Metanephros (tissue), 1 donor: Measurements from ENCODE around the gene FN1. TPM values are rescaled to one million over a fixed set of nuclear protein-coding genes. Genes with fewer than 3 reads are reported as not detected.

Source experiments
- total RNA-seq: library from RNA; depleted of rRNA; stranded (reverse); fragments of >200 nt; gene quantifications from one replicate; pipeline ENCODE4 v1.2.3, GENCODE V29; 2014

The FN1 gene
- total RNA-seq = 699 TPM

GRCh38 chr2:215435870-215436704 is at the start of gene FN1:
Gene FN1 (minus strand): TSS chr2:215436068. CDS start chr2:215435802, 266 bp downstream.

GRCh38 chr2:215311625-215312396 is 124.1 kb downstream of the FN1 start, which contains the start of gene ATIC:
Gene ATIC (plus strand): TSS chr2:215312059. CDS start chr2:215312143, 84 bp downstream.

Other genes starting within 250 kb of the FN1 start
- 46.4 TPM for gene ATIC, start 124.0 kb downstream of the FN1 start, total RNA-seq